T-helper 1 cell treated with Interleukin-12 subunit alpha and Interleukin-12 subunit beta and Interleukin-4 antibody, amounts not matched to agents 30 μg/mL and 1 μg/mL, for 36 hours (primary cell): Measurements from ENCODE around the gene KRTAP5-3.

Experiments used
- H3K27ac Mint-ChIP-seq: one replicate; pipeline ENCODE4 v1.8.0; 2021; ENCODE audit warnings: mild to moderate bottlenecking, mixed read lengths
- H3K27me3 Mint-ChIP-seq: one replicate; pipeline ENCODE4 v1.8.0; 2021; ENCODE audit warnings: low read depth, mixed read lengths
- H3K36me3 Mint-ChIP-seq: one replicate; pipeline ENCODE4 v1.8.0; 2021; ENCODE audit warnings: low read depth, mixed read lengths
- H3K4me1 Mint-ChIP-seq: one replicate; pipeline ENCODE4 v1.8.0; 2021; ENCODE audit warnings: low read depth, mixed read lengths
- H3K4me3 Mint-ChIP-seq: one replicate; pipeline ENCODE4 v1.8.0; 2021; ENCODE audit warnings: mild to moderate bottlenecking, moderate library complexity, mixed read lengths
- H3K9me3 Mint-ChIP-seq: one replicate; pipeline ENCODE4 v1.8.0; 2021; ENCODE audit warnings: mixed read lengths

Gene KRTAP5-3

GRCh38 chr11:1562469-1563148 lies 45.7 kb downstream of the KRTAP5-3 start:
- no peaks in the 10 kb centered on the region for H3K9me3 Mint-ChIP-seq
- H3K4me3 Mint-ChIP-seq: no peak overlapping the region
- H3K4me1 Mint-ChIP-seq: no peaks in the 10 kb centered on the region
- no peaks in the 10 kb centered on the region for H3K27me3 Mint-ChIP-seq
- H3K27ac Mint-ChIP-seq: no peak overlapping the region
- no peaks in the 10 kb centered on the region for H3K36me3 Mint-ChIP-seq

GRCh38 chr11:1561955-1562354 lies 46.3 kb downstream of the KRTAP5-3 start:
- H3K36me3 Mint-ChIP-seq: no peaks in the 10 kb centered on the region
- H3K4me1 Mint-ChIP-seq: no peaks in the 10 kb centered on the region
- no peak overlapping the region for H3K4me3 Mint-ChIP-seq
- H3K27me3 Mint-ChIP-seq: no peaks in the 10 kb centered on the region
- no peaks in the 10 kb centered on the region for H3K9me3 Mint-ChIP-seq
- H3K27ac Mint-ChIP-seq: no peak overlapping the region

- H3K9me3 Mint-ChIP-seq: no peaks in the 10 kb centered on the region
- H3K4me1 Mint-ChIP-seq: no peaks in the 10 kb centered on the region
- H3K27me3 Mint-ChIP-seq: no peaks in the 10 kb centered on the region
- H3K36me3 Mint-ChIP-seq: no peaks in the 10 kb centered on the region
- H3K27ac Mint-ChIP-seq: no peak overlapping the region
- H3K4me3 Mint-ChIP-seq: no peak overlapping the region
Measured at GRCh38 chr11:1561266-1561665, 47.0 kb downstream of the KRTAP5-3 start.

GRCh38 chr11:1560649-1561251 lies 47.5 kb downstream of the KRTAP5-3 start:
- H3K4me1 Mint-ChIP-seq: no peaks in the 10 kb centered on the region
- H3K36me3 Mint-ChIP-seq: no peaks in the 10 kb centered on the region
- no peak overlapping the region for H3K27ac Mint-ChIP-seq
- no peak overlapping the region for H3K4me3 Mint-ChIP-seq
- no peaks in the 10 kb centered on the region for H3K9me3 Mint-ChIP-seq
- H3K27me3 Mint-ChIP-seq: no peaks in the 10 kb centered on the region

GRCh38 chr11:1560002-1560648 lies 48.1 kb downstream of the KRTAP5-3 start:
- Mint-ChIP-seq H3K4me1 (no peaks in the 10 kb centered on the region), H3K36me3 (no peaks in the 10 kb centered on the region), H3K4me3 (no peak overlapping the region), H3K9me3 (no peaks in the 10 kb centered on the region), H3K27ac (no peak overlapping the region), H3K27me3 (no peaks in the 10 kb centered on the region)

- Mint-ChIP-seq H3K4me3 (no peak overlapping the region), H3K9me3 (no peaks in the 10 kb centered on the region), H3K4me1 (no peaks in the 10 kb centered on the region), H3K27ac (no peak overlapping the region), H3K36me3 (no peaks in the 10 kb centered on the region), H3K27me3 (no peaks in the 10 kb centered on the region)
Measured at GRCh38 chr11:1559111-1559951, 48.9 kb downstream of the KRTAP5-3 start.

GRCh38 chr11:1558775-1559110 lies 49.5 kb downstream of the KRTAP5-3 start:
- H3K36me3 Mint-ChIP-seq: no peaks in the 10 kb centered on the region
- H3K27me3 Mint-ChIP-seq: no peaks in the 10 kb centered on the region
- no peak overlapping the region for H3K27ac Mint-ChIP-seq
- no peaks in the 10 kb centered on the region for H3K4me1 Mint-ChIP-seq
- H3K4me3 Mint-ChIP-seq: no peak overlapping the region
- no peaks in the 10 kb centered on the region for H3K9me3 Mint-ChIP-seq

GRCh38 chr11:1557904-1558774 lies 50.1 kb downstream of the KRTAP5-3 start:
- Mint-ChIP-seq H3K36me3 (no peaks in the 10 kb centered on the region), H3K9me3 (no peaks in the 10 kb centered on the region), H3K4me3 (no peak overlapping the region), H3K4me1 (no peaks in the 10 kb centered on the region), H3K27ac (no peak overlapping the region), H3K27me3 (no peaks in the 10 kb centered on the region)
